ENCODE results near the gene FBXO21. TPM values are rescaled to one million over a fixed set of nuclear protein-coding genes. Genes with fewer than 3 reads are reported as not detected.

The FBXO21 gene
- total and polyA plus RNA-seq, 4 donors: 9.7 to 111 (median 29.4) TPM

DNA sequence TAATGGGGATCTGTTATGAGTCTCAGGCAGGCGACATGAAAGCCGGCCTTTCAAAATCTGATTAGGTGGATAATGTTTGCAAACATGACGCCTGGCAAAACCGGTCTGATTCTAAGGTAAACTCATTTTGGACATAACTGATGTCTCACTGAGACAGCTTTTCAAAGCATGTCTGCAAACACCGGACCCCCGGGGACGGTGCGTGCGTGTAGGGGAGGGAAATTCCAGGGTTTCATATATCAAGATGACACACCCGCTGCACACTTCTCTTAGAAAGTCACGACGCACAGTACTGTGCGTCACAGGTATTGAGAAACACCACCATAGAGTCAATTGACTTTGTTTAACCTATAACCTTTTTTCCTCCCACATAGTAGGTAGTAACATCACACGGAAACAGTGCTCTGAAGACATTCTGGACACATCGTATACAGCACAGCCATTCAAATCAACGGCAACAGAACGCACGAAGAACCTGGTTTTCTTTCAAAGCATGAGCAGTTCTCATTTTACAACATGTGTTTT, 47.2 kb downstream of the FBXO21 start:
- WGBS, 2 donors: 68 to 88% methylated on average over 18 of the region's 18 CpGs
- Histone ChIP-seq H3K4me3 (no peak overlapping the region), H3K9ac (ENCODE audit: insufficient read depth in 1 of 2, low read length in 2 of 2) (no peak overlapping the region), H3K9me3 (ENCODE audit: control insufficient read depth in 4 of 4, insufficient read depth in 3 of 4, low read length in 3 of 4) (no peaks in the 10 kb centered on the region), H3K27me3 (ENCODE audit: control insufficient read depth in 3 of 3, insufficient read depth in 3 of 3, low read length in 2 of 3) (no peaks in the 10 kb centered on the region), H3K27ac (ENCODE audit: low read depth in 1 of 2, low read length in 1 of 2) (peak overlapping the region in 1 of 2 donors; percentile 77), H3K36me3 (ENCODE audit: control insufficient read depth in 4 of 4, insufficient read depth in 4 of 4, low read length in 4 of 4) (peaks cover 3 to 12% (median 8%) of the 10 kb centered on the region in 4 donors), H3K4me1 (ENCODE audit: control insufficient read depth in 5 of 5, insufficient read depth in 5 of 5, low read length in 5 of 5) (peaks cover 0 to 10% (median 6%) of the 10 kb centered on the region in 5 donors)
- peak; percentile 39 to 44 (median 43) for DNase-seq
- no peak for ATAC-seq (ENCODE audit: insufficient read depth, low FRiP score)
- TF ChIP-seq, protein P1, sequence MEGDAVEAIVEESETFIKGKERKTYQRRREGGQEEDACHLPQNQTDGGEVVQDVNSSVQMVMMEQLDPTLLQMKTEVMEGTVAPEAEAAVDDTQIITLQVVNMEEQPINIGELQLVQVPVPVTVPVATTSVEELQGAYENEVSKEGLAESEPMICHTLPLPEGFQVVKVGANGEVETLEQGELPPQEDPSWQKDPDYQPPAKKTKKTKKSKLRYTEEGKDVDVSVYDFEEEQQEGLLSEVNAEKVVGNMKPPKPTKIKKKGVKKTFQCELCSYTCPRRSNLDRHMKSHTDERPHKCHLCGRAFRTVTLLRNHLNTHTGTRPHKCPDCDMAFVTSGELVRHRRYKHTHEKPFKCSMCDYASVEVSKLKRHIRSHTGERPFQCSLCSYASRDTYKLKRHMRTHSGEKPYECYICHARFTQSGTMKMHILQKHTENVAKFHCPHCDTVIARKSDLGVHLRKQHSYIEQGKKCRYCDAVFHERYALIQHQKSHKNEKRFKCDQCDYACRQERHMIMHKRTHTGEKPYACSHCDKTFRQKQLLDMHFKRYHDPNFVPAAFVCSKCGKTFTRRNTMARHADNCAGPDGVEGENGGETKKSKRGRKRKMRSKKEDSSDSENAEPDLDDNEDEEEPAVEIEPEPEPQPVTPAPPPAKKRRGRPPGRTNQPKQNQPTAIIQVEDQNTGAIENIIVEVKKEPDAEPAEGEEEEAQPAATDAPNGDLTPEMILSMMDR (IDR thresholded peaks at IDR 0.05; ENCODE audit: control extremely low read depth, extremely low read depth): no peak

DNA sequence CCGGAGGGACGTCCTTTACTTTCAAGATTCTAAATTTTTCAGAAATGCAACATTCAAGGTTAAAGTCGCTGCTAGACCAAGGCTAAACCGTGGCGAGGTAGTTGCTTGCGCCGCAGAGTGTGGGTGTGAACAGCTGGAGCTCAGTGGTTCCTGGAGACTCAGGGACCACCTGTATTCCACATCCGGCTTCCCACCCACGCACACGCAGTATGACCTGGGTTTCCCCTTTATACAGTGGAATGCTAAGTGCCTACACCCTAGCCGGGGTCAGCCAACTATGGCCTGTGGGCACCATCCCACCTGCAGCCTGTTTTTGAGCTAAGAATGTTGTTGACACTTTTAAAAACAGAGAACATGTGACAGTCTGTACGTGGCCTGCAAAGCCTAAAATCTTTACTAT, 48.2 kb downstream of the FBXO21 start:
- 84 to 92% methylated on average over 12 of the region's 12 CpGs for WGBS, 2 donors
- peak overlapping the region in 1 of 2 donors; percentile 60 for H3K27ac ChIP-seq (ENCODE audit: low read depth in 1 of 2, low read length in 1 of 2)

DNA sequence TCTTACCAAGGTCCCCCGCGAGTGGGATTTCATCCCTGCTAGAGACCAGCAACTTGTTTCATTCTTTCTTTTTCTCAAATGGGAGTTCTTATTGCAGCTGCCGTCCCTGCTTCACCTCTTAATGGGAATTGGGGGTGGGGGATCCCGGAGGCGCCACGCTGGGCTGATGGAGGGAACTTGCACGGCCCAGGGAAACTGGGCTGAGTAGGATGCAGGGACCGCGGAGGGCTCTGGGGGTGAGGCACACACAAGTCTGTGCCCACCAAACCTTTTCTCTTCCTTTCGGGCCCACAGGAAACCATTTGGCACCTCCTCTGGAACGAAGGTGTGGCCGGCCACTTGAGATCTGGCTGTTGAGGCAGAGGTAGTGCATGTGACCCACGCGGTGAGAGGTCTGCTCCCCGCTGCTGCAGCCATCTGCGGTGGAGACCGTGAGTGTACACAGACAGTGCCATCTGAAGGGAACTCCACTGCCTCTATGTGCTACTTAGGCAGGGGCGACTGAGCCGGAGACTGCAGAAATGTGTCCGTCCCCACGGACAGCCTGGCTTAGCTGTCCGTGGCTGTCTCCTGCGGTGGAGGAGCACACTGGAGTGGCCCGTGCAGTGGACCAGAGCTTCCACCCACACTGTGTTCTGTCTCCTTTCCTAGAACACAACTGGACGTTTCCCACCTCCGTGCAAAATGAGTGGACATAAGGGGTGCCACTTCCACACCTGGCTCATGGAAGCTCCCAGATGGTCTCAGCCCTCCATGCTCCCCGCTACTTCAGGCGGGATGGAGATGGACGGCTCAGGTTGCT, 49.0 kb downstream of the FBXO21 start:
- TF ChIP-seq, protein P1 (IDR thresholded peaks at IDR 0.05; ENCODE audit: control extremely low read depth, extremely low read depth): no peak
- Histone ChIP-seq H3K27me3 (ENCODE audit: control insufficient read depth in 3 of 3, insufficient read depth in 3 of 3, low read length in 2 of 3) (no peaks in the 10 kb centered on the region), H3K36me3 (ENCODE audit: control insufficient read depth in 4 of 4, insufficient read depth in 4 of 4, low read length in 4 of 4) (peaks cover 2 to 11% (median 7%) of the 10 kb centered on the region in 4 donors), H3K27ac (ENCODE audit: low read depth in 1 of 2, low read length in 1 of 2) (peak overlapping the region in 1 of 2 donors; percentile 43), H3K4me1 (ENCODE audit: control insufficient read depth in 5 of 5, insufficient read depth in 5 of 5, low read length in 5 of 5) (peaks cover 0 to 10% (median 6%) of the 10 kb centered on the region in 5 donors), H3K4me3 (no peak overlapping the region), H3K9ac (ENCODE audit: insufficient read depth in 1 of 2, low read length in 2 of 2) (no peak overlapping the region), H3K9me3 (ENCODE audit: control insufficient read depth in 4 of 4, insufficient read depth in 3 of 4, low read length in 3 of 4) (no peaks in the 10 kb centered on the region)
- DNase-seq (no peak), ATAC-seq (ENCODE audit: insufficient read depth, low FRiP score) (peak; percentile 23)
- 70 to 84% methylated on average over 29 of the region's 29 CpGs for WGBS, 2 donors

More for the DNA sequence above, 48.2 kb downstream of the FBXO21 start:
- Histone ChIP-seq H3K4me3 (no peak overlapping the region), H3K27me3 (ENCODE audit: control insufficient read depth in 3 of 3, insufficient read depth in 3 of 3, low read length in 2 of 3) (no peaks in the 10 kb centered on the region), H3K36me3 (ENCODE audit: control insufficient read depth in 4 of 4, insufficient read depth in 4 of 4, low read length in 4 of 4) (peaks cover 3 to 11% (median 8%) of the 10 kb centered on the region in 4 donors), H3K4me1 (ENCODE audit: control insufficient read depth in 5 of 5, insufficient read depth in 5 of 5, low read length in 5 of 5) (peaks cover 0 to 10% (median 6%) of the 10 kb centered on the region in 5 donors), H3K9me3 (ENCODE audit: control insufficient read depth in 4 of 4, insufficient read depth in 3 of 4, low read length in 3 of 4) (no peaks in the 10 kb centered on the region), H3K9ac (ENCODE audit: insufficient read depth in 1 of 2, low read length in 2 of 2) (no peak overlapping the region)
- ATAC-seq (ENCODE audit: insufficient read depth, low FRiP score) (no peak), DNase-seq (no peak)
- TF ChIP-seq, protein P1 (IDR thresholded peaks at IDR 0.05; ENCODE audit: control extremely low read depth, extremely low read depth): no peak

All from lung (tissue), 12 donors.